HG02623 (cell line): ENCODE results near the gene FMO2.

ENCODE experiments used
- ATAC-seq: cut with Tn5 transposase; IDR thresholded peaks from one replicate; pipeline ENCODE4 v1.9.1; 2021; ENCODE audit warnings: moderate library complexity; ENCODE audit not compliant: unreplicated experiment

FMO2 gene

GRCh38 chr1:171256940-171257606, 72.0 kb downstream of the FMO2 start:
- ATAC-seq: no peak

- no peak for ATAC-seq
These were observed 72.5 kb downstream of the FMO2 start for GRCh38 chr1:171257607-171258076.

GRCh38 chr1:171258429-171258828, 73.3 kb downstream of the FMO2 start:
- no peak for ATAC-seq

- no peak for ATAC-seq
These were observed 73.8 kb downstream of the FMO2 start for GRCh38 chr1:171258943-171259342.
